Measurements from ENCODE around the gene VPS13A.
A peak's percentile ranks its signal among the peaks of the same experiment; 100 is the strongest.

VPS13A gene

DNA sequence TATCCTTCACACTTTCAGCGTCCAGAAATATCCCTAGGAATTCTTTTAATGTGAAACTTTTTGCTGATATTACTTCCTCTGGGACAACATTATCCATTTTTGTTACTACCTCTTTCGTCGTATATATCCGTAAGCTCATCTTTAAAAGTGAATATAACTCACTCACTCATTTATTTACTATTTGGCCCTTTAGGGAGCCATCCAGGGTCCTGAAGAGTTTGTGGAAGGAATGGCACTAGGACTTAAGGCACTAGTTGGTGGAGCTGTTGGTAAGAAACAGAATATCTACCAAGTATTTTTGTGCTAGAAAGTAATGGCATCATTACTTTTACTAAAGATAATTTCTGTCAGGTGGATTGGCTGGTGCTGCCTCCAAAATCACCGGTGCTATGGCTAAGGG, 192.7 kb downstream of the VPS13A start:
- Histone ChIP-seq H3K36me3 (ENCODE audit: control insufficient read depth in 2 of 2, insufficient read depth in 1 of 2, low read length in 2 of 2) (peaks cover 0 to 41% of the 10 kb centered on the region in 2 experiments; a peak in 2 of 3 replicates), H3K4me3 (ENCODE audit: low read depth, low read length) (no peak overlapping the region), H3K27ac (ENCODE audit: extremely low read depth, low read depth, low read length) (no peak overlapping the region), H3K4me1 (ENCODE audit: control insufficient read depth, insufficient read depth, low read length) (no peaks in the 10 kb centered on the region), H3K9me3 (ENCODE audit: control insufficient read depth, insufficient read depth, low read depth, low read length) (no peaks in the 10 kb centered on the region)
- POLR2A ChIA-PET: no interaction called here
- CTCF ChIA-PET: interaction anchor here (0.6 kb wide), 1 partner anchor 406 kb away, joined by 3 read pairs; no protein-coding TSS in a partner anchor
- TF ChIP-seq, protein P1, sequence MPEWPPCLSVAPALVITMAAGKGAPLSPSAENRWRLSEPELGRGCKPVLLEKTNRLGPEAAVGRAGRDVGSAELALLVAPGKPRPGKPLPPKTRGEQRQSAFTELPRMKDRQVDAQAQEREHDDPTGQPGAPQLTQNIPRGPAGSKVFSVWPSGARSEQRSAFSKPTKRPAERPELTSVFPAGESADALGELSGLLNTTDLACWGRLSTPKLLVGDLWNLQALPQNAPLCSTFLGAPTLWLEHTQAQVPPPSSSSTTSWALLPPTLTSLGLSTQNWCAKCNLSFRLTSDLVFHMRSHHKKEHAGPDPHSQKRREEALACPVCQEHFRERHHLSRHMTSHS (tag by site-specific recombination; IDR thresholded peaks at IDR 0.05): no peak
- TF ChIP-seq, protein P2, sequence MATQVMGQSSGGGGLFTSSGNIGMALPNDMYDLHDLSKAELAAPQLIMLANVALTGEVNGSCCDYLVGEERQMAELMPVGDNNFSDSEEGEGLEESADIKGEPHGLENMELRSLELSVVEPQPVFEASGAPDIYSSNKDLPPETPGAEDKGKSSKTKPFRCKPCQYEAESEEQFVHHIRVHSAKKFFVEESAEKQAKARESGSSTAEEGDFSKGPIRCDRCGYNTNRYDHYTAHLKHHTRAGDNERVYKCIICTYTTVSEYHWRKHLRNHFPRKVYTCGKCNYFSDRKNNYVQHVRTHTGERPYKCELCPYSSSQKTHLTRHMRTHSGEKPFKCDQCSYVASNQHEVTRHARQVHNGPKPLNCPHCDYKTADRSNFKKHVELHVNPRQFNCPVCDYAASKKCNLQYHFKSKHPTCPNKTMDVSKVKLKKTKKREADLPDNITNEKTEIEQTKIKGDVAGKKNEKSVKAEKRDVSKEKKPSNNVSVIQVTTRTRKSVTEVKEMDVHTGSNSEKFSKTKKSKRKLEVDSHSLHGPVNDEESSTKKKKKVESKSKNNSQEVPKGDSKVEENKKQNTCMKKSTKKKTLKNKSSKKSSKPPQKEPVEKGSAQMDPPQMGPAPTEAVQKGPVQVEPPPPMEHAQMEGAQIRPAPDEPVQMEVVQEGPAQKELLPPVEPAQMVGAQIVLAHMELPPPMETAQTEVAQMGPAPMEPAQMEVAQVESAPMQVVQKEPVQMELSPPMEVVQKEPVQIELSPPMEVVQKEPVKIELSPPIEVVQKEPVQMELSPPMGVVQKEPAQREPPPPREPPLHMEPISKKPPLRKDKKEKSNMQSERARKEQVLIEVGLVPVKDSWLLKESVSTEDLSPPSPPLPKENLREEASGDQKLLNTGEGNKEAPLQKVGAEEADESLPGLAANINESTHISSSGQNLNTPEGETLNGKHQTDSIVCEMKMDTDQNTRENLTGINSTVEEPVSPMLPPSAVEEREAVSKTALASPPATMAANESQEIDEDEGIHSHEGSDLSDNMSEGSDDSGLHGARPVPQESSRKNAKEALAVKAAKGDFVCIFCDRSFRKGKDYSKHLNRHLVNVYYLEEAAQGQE (tag by site-specific recombination; IDR thresholded peaks at IDR 0.05): peak; percentile 29; the same call in 1 of the 2 replicates

DNA sequence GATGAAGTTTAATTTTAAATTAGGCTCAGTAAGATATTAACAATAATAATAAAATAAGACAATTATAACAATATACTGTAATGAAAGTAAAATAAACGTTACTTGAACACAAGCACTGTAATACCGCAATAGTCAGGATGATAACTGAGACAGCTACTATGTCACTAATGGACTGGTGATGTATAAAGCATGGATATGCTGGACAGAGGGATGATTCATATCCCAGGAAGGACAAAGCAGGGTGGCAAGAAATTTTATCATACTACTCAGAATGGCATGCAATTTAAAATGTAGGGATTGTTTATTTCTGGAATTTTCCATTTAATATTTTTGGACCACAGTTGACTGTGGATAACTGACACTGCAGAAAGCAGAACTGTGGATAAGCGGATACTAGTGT, 196.9 kb downstream of the VPS13A start:
- no peak for TF ChIP-seq ZNF2 (tag by site-specific recombination; IDR thresholded peaks at IDR 0.05)
- no peak for TF ChIP-seq ZNF155 (tag by site-specific recombination; IDR thresholded peaks at IDR 0.05)
- TF ChIP-seq ZNF274 (IDR thresholded peaks at IDR 0.05; ENCODE audit: low read length): no peak
- TF ChIP-seq ZNF274 (tag by site-specific recombination; IDR thresholded peaks at IDR 0.05; ENCODE audit: borderline replicate concordance): no peak
- TF ChIP-seq, protein P3, sequence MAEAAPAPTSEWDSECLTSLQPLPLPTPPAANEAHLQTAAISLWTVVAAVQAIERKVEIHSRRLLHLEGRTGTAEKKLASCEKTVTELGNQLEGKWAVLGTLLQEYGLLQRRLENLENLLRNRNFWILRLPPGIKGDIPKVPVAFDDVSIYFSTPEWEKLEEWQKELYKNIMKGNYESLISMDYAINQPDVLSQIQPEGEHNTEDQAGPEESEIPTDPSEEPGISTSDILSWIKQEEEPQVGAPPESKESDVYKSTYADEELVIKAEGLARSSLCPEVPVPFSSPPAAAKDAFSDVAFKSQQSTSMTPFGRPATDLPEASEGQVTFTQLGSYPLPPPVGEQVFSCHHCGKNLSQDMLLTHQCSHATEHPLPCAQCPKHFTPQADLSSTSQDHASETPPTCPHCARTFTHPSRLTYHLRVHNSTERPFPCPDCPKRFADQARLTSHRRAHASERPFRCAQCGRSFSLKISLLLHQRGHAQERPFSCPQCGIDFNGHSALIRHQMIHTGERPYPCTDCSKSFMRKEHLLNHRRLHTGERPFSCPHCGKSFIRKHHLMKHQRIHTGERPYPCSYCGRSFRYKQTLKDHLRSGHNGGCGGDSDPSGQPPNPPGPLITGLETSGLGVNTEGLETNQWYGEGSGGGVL (tag by site-specific recombination; IDR thresholded peaks at IDR 0.05): no peak
- no peak for TF ChIP-seq ZNF792 (tag by site-specific recombination; IDR thresholded peaks at IDR 0.05)
- TF ChIP-seq, protein P4, sequence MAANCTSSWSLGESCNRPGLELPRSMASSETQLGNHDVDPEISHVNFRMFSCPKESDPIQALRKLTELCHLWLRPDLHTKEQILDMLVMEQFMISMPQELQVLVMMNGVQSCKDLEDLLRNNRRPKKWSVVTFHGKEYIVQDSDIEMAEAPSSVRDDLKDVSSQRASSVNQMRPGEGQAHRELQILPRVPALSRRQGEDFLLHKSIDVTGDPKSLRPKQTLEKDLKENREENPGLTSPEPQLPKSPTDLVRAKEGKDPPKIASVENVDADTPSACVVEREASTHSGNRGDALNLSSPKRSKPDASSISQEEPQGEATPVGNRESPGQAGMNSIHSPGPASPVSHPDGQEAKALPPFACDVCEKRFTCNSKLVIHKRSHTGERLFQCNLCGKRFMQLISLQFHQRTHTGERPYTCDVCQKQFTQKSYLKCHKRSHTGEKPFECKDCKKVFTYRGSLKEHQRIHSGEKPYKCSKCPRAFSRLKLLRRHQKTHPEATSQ (tag by site-specific recombination; IDR thresholded peaks at IDR 0.05): no peak
- TF ChIP-seq RBAK (tag by site-specific recombination; IDR thresholded peaks at IDR 0.05): no peak
- TF ChIP-seq ZNF239 (tag by site-specific recombination; IDR thresholded peaks at IDR 0.05): no peak
- TF ChIP-seq ZNF76 (tag by site-specific recombination; IDR thresholded peaks at IDR 0.05; ENCODE audit: borderline replicate concordance, low read depth): no peak
- TF ChIP-seq ZNF423 (tag by site-specific recombination; IDR thresholded peaks at IDR 0.05): no peak
- no peak overlapping the region for H3K27ac ChIP-seq (ENCODE audit: extremely low read depth, low read depth, low read length)
- ChIA-PET POLR2A (no interaction called here), CTCF (interaction anchor here (0.5 kb wide), 1 partner anchor 80 kb away, joined by 6 read pairs; no protein-coding TSS in a partner anchor)
- no peaks in the 10 kb centered on the region for H3K9me3 ChIP-seq (ENCODE audit: control insufficient read depth, insufficient read depth, low read depth, low read length)
- no peak overlapping the region for H3K4me3 ChIP-seq (ENCODE audit: low read depth, low read length)
- peaks cover 0 to 21% of the 10 kb centered on the region in 2 experiments; a peak in 2 of 3 replicates for H3K36me3 ChIP-seq (ENCODE audit: control insufficient read depth in 2 of 2, insufficient read depth in 1 of 2, low read length in 2 of 2)
- H3K4me1 ChIP-seq (ENCODE audit: control insufficient read depth, insufficient read depth, low read length): no peaks in the 10 kb centered on the region

Measured in HEK293 (cell line).